GM08714 (cell line): ENCODE measurements around the gene FAM174B.

Experiments
- H3K4me3 ChIP-seq: fragments of 200-500 bp; sonication (Bioruptor generic); 2 replicates; pipeline ENCODE4 v1.5.1; 2014; ENCODE audit warnings: mild to moderate bottlenecking, low read length, inconsistent platforms
- ZNF274 ChIP-seq: IDR thresholded peaks from 2 replicates; pipeline ENCODE4 v1.6.1; 2012; ENCODE audit warnings: mild to moderate bottlenecking, low read depth, low read length

The FAM174B gene

GRCh38 chr15:92578096-92578835, 77.3 kb downstream of the FAM174B start:
- no peak overlapping the region for H3K4me3 ChIP-seq
- no peak for TF ChIP-seq ZNF274

DNA sequence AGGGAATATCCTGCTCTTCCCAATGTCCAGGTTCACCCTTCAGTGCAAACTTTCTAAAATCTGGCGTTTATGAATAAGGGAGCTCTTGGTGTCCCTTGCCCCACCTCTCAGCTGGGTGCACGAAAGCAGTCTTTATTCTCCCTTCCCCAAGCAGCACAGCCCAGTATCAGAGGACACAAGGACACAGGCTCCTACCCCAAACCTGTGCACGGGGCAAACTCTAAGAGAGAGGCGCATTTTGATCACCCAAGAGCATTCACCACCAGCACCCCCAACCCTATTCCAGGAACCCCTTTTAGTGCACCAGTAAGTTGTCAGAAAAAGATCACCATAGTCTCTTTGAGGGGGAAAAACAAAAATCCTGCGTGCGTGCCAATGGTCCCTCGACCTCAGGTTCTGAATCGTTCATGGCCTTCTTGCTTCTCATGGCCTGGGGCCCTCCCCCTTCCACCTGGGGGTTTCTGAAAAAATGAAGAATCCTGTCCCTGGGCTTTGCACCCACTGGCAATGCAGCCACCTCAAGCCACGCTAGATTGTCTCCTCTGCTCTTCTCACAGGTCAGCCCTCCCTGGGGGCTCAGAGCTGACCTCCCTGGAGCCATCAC, 78.9 kb downstream of the FAM174B start:
- no peak overlapping the region for H3K4me3 ChIP-seq
- TF ChIP-seq ZNF274: no peak

- H3K4me3 ChIP-seq: no peak overlapping the region
- TF ChIP-seq ZNF274: no peak
Observed at GRCh38 chr15:92574566-92574965, 81.0 kb downstream of the FAM174B start.

GRCh38 chr15:92574161-92574560, 81.4 kb downstream of the FAM174B start:
- no peak for TF ChIP-seq ZNF274
- H3K4me3 ChIP-seq: no peak overlapping the region

DNA sequence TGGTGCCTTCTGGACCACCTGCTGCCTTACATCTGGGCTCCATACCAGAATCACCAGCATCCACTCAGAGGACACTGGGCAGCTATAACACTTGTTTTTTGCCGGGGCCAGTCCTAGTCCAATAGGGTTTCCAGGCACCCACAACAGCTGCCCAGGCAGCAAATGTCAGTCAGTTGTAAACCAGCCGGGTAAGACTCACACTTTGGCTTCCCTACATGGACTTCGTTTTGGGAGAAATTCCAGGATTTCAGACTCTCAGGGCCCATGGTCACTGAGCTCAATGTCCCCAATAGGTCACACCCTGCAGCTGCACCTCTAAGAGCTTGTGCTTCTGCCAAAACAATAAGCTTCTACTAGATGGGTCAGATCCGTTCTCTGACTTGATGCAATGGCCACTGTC, 83.8 kb downstream of the FAM174B start:
- TF ChIP-seq ZNF274: no peak
- no peak overlapping the region for H3K4me3 ChIP-seq

DNA sequence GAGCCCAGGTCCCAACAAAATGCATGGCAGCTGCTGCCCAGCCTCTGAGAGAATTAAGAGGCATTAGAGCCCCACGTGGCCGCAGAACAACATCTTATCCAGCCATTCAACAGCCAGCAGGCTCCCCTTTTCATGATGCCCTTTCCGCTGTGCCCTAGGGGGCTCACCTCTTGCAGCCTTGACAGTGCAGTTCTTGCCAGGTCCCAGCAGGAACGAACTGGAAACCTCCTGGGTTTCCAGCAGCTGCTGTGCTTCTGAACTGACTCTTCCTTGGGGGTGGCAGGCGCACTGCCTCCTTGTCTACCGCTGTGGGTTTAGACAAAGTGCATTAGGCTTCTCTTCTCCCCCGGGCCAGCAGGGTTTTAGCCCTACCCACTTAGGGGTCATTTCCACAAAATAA, 85.2 kb downstream of the FAM174B start:
- no peak overlapping the region for H3K4me3 ChIP-seq
- no peak for TF ChIP-seq ZNF274

- no peak for TF ChIP-seq ZNF274
- no peak overlapping the region for H3K4me3 ChIP-seq
Observed at GRCh38 chr15:92569778-92570177, 85.8 kb downstream of the FAM174B start.
